NCI-H1436 treated with DMSO at 0.1 percent for 48 hours (cell line): Measurements from ENCODE around the gene PCTP.

Source experiments
- DNase-seq: peaks from one replicate; lab custom pipeline; 2025; lab: John Stamatoyannopoulos, UW

The PCTP gene

DNA sequence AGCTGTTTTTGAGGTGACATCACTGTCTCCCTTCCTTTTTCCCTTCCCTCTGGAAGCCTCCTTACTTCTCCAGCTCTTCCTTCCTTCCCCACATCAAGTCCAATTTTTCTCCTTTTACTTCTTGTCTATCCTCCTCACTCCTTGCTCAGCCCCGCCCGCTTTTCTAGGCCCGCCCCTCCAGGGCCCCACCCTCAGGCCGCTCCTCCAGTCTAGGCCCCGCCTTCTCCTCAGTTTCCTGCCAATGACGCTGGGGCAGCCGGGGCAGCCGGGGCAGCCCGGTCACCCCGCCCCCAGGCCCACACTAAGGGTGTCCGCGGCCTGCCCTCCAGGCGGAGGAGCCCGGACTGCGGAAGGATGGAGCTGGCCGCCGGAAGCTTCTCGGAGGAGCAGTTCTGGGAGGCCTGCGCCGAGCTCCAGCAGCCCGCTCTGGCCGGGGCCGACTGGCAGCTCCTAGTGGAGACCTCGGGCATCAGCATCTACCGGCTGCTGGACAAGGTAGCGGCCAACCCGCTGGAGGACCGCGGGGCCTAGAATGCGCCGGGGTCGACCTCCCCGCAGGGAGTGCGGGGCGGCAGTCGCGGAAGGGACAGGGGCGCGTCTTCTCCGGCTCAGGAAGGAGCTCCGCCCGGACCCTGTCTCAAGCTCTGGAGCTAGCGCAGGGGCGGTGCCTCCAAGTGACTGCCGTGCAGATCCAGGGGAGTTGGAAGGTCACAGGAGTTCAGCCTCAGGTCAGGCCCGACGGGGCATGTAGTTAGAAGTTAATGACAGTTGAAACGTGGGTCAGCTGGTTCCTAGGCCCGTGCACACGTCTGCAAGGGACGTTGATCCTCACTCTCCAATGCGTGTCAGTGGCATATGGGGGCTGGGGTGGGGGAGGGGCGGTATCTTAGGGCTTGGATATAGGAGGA is at the start of gene PCTP:
PCTP (plus strand) TSS at position 302 of the 908 bp plus-strand sequence; CDS start at position 355, 53 bp downstream.
- no peak for DNase-seq

- no peak for DNase-seq
Measured at GRCh38 chr17:55702150-55702549, 48.7 kb upstream of the PCTP start.

- no peak for DNase-seq
Measured at GRCh38 chr17:55704401-55704800, 46.5 kb upstream of the PCTP start.

DNA sequence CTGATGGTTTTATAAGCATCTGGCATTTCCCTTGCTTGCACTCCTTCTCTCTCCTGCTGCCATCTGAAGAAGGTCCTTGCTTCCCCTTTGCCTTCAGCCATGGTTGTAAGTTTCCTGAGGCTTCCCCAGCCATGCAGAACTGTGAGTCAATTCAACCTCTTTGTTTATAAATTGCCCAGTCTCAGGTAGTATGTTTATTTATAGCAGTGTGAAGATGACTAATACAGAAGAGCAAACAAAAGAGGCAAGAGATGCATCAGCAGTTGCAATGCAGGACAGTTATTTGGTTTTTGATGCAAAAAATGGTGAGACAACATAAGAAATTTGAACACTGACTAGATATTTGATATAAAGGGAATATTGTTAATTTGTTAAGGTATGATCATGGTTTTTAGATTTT is 45.0 kb upstream of the PCTP start:
- no peak for DNase-seq

DNA sequence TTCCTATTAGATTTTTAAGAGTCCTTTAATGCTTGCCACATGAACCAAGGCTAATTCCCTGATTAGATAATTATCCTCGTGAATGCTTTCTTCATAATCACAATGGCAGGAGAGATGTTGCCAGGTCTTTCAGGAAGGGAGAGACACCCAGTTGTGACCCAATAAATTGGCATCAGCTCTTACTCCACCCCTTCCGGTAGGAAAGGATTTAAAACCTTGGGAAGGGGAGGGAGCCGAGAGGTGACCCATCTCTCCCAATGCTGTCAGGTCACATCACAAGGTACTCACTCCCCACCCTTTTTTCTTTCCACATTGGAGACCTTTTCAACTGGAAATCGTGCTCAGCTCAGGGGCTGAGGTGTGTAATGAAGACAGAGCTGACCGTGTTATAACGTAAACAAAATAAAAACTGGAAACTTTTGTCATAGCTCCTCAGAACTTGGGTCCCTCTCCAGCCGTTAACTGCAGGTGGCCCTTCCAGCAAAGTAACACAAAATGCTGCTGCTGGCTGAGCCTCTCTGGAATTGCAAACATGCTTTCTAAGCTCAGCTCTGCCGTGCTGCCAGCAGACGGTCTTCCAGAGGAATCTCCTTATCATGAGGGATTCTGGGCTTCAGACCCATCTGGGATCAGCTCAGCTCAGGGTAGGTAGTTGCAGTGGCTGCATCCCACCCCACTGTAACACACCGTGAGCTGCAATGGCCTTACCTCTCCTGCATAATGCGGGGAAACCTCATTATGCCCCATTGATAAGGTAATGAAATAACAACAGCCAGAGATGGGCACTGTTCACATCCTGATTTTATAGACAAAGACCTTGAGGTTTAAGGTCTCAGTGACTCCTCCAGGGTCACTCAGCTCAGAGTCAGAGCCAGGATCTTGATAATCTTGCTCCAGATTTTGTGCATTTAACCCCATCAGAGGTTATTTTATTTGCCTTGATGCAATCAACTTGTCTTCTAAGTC is 43.8 kb upstream of the PCTP start:
- no peak for DNase-seq

DNA sequence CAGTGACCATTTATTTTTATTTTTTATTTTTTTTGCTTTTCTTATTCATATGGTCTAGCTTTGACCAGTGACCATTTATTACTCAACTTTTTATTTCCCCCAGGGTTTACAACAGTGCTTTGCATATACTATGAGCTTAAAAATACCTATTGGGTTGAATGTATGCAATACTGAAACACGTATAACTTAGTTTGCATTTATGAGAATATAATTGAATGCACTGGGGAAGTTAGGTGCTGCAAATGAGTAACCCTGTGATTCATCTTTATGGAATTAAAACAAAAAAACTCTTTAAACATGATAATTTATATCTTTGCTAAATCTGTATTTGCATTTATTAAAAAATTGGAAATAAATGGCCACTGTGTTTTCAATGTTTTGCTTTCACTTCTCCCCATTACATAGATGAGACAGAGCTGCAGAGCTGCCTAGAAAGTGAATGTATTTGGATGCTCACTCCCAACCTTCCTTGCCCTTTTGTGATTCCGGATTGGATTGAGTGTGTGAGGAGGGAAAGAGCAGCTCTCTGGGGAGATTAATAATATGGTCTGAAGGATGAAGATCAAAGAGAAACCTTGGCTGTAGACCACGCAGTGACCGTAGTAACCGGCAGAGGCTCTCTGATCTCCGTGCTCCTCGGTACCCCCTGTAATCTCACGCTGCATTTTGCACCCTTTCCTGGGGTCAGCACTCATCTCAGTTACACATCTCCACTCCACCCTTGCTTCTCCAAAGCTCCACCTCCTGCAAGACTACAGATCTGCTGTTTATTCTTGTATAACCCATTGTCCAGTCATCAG is 42.5 kb upstream of the PCTP start:
- no peak for DNase-seq

GRCh38 chr17:55709440-55709839 is 41.4 kb upstream of the PCTP start:
- no peak for DNase-seq

- DNase-seq: no peak
Measured at GRCh38 chr17:55709984-55710383, 40.9 kb upstream of the PCTP start.

DNA sequence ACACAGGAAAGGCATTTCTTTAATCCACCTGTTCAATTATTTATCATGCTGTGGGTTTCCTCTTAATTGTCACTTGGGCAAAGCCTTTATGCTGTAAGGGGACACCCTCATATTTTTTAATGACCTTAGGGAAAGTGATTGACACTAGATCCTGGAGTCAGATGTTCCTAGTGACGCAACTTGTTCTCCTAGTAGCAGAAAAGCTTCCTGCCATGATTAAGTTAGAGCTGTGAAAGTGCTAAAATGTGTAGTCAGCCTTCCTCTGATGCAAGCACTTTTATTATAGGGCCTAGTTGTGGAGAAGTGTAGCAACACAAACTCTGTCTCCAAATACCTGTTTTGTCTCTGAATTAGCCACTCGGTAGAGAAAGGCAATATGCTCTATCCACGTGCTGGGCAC is 40.4 kb upstream of the PCTP start:
- no peak for DNase-seq

DNA sequence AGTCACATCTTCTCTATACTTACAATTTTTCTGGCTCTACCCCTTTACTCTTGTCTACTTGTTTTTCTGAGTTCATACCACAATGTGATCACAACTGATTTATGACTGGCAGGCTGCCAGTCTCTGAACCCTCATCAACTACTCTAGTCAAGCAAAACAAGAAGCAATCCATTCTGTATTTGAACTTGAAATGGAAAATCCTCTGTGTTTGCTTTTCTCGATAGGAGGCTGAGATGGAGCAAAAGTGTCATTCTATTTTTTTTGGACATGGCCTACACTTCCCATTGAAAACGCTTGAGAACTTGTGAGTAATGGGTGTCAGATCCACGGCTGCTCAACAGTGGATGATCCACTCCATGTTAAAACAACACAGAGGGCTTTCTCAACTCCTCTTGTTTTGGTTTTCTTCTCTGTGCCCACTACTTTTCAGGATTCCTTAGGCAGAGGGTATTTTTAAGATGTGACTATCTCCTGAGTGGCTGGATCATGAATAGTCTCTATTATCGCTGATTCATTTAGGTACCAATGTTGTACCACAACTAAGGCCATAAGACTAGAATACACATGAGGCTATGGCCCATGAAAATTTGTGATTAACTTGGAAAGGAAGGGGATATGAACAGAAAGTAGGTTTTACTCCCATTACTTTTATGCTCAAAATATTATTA is 39.9 kb upstream of the PCTP start:
- DNase-seq: no peak

GRCh38 chr17:55717432-55717831 is 33.4 kb upstream of the PCTP start:
- DNase-seq: no peak

DNA sequence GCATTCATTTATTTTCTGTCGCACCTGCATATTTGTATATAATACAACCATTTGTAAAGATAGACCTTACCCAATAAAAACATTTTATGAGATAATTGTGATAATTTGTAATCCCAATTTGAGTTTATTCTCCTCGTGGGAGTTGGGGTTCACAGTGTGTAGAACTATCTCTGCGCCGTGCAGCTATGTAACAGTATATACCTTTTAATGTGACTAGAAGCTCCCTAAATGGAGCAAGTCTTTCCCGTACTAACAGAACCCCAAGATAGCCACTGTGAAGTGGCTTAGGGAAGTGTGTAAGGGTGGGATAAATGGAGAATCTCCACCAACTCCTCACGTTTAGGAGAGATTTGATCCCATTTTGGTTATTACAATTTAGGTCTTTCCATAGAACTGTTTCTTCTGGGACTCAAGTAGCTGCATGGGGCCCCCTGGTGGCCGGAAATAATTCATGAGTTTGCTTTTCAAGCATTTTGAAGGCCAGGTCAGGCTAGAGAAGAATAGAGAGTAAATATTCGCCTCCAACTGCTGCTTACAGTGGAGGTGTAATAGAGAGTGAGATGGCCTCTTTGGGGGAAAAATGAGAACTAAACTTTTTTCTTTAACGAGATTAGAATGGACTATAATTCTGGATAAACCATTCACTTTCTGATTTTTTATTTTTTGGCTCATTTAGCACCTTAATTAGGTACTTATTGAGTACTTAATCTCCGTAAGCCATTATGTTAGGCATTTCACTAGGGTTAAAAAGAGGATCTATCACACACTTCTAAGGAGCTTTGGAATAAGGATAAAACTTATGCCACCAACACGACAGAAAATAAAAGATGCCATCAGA is 32.7 kb upstream of the PCTP start:
- no peak for DNase-seq

DNA sequence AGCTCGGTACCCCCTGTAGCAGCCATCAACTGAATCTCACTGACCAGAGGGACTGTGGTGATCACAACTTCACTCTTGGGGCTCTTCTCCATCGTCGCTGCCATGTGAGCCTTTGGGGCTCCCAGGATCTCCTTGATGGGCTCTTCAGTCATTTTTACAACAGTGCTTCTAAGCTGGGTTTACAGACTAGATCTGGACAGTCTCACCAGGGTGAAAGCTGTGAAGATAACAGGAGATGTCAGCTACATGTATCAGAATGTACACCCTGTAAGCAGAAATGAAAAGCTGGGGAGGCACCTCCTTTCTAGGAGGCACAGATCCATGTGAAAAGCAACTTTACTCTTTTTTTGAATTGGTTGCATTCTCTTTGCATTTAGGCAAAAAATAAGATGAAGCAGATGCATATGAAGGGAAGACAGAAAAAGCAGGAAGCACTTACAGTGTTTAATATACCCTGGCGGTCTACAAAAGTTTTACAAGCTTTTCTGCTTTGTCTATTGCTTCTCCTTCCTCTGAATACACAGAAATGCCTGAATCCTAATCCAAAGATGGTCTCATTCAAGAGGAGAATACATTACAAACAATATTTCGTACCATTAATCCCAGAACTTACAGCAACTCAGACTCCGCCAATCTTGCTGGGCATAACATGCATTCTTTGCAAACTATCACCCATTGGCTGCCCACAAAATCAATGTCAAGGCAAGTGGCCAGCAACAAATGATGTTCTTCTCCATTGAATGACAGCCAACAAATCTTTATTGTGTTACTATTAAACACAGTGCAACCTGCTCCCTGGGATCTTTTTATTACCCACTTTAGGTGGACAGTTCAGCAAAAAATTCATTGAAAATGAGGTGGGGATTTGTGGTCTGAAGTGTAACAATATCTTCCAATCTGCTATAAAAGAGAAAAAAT is 29.7 kb upstream of the PCTP start:
- DNase-seq: no peak

DNA sequence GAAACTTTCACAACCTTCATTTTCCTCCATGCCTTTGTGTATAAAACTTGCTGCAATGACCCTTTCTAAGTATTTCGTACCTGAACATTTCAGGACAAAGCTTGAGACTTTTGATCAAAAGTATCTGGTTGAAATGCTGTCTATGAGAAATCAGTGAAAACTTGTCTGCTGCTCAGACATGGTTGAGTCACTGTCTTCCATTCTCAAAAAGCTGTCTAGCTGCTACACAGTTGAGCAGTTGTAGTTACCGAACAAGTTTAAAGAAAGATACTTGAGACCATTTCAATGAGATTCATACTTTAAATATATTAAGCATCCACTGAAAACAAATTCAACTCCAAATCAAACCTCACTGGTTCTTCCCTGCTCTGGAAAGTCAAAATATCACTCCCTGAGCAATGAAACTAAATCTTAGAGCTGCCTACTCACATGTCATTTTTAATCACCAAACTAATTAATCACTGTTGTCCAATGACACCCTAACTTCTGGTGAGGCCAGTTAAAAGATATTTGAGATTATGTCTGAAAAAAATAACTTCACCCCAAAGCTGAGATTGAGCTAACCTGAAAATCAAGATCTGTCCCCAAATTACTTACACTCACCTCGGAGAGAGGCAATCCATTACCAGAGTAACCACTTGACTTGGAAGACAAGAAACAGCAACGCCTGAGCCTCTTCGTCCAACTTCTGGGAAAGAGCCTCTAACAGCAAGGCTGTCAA is 28.7 kb upstream of the PCTP start:
- DNase-seq: no peak

- no peak for DNase-seq
Measured at GRCh38 chr17:55722742-55723487, 27.9 kb upstream of the PCTP start, which contains the start of gene TMEM100. TSS of gene TMEM100 (minus strand) at chr17:55722864. CDS start at chr17:55721070, 1,794 bp downstream.

- DNase-seq: no peak
Measured at GRCh38 chr17:55723488-55723848, 27.4 kb upstream of the PCTP start.

- no peak for DNase-seq
Measured at GRCh38 chr17:55726440-55726839, 24.4 kb upstream of the PCTP start.

DNA sequence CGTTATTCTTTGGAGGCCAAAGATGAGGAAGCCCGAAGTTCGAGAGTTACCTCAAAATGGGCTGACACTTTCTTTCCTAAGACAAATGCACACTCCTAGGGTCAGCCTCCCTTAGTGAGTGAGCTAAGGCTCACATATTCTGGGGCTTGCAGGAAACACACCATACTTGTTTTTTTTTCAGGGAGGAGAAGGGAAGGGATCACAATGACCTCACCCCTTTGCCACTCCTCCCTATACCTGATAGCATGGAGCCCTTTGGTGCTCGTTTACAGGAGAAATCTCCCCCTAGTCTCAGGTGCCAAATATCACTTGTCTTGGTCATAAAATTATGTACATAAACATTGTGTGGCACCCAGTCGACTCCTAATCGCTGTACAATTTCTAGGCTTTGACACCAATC is 23.6 kb upstream of the PCTP start:
- DNase-seq: no peak
